Thoracic aorta (tissue), 2 donors: ENCODE data around the gene AKAP7. TPM values are rescaled to one million over a fixed set of nuclear protein-coding genes. Genes with fewer than 3 reads are reported as not detected.

ENCODE experiments used
- ATAC-seq: fragments of 150-250 bp; one replicate; pipeline ENCODE4 v1.8.0; 2017; ENCODE audit warnings: low read depth; ENCODE audit not compliant: insufficient number of reproducible peaks, low FRiP score
- DNase-seq: peaks from one replicate; pipeline ENCODE4 v3.0.0-alpha.2; 2020; ENCODE audit warnings: low spot score
- H3K27ac ChIP-seq, 2 donors: fragments of 200-600 bp; sonication (generic); 1 replicate in 1 of 2; 2 replicates in 1 of 2; pipeline ENCODE4 v1.5.1; 2016; ENCODE audit warnings: mild to moderate bottlenecking in 2 of 2, moderate library complexity in 2 of 2
- H3K27me3 ChIP-seq: fragments of 200-600 bp; sonication (generic); replicated peaks from 2 replicates; pipeline ENCODE4 v1.6.0; 2016; ENCODE audit warnings: mild to moderate bottlenecking; ENCODE audit not compliant: insufficient read depth
- H3K36me3 ChIP-seq: fragments of 200-600 bp; sonication (generic); one replicate; pipeline ENCODE4 v1.5.1; 2016
- H3K4me1 ChIP-seq, 2 donors: fragments of 200-600 bp; sonication (generic); 1 replicate in 1 of 2; 2 replicates in 1 of 2; pipeline versions ENCODE4 v1.5.1 to v1.6.0; 2016; ENCODE audit warnings: low read depth in 2 of 2, mild to moderate bottlenecking in 1 of 2; ENCODE audit not compliant: control insufficient read depth in 1 of 2
- H3K4me3 ChIP-seq: fragments of 200-600 bp; sonication (generic); 2 replicates; pipeline ENCODE4 v1.5.1; 2016; ENCODE audit warnings: mild to moderate bottlenecking
- H3K9me3 ChIP-seq: fragments of 200-600 bp; sonication (generic); 2 replicates; pipeline ENCODE4 v1.5.1; 2016
- total RNA-seq, 2 donors: library from RNA; depleted of rRNA; stranded (reverse); fragments of >200 nt; gene quantifications; one replicate each; pipeline versions ENCODE4 v1.1.0 to v1.2.3, GENCODE V29; 2016
- TF ChIP-seq, protein P1 (sequence below): fragments of 200-600 bp; sonication (generic); IDR thresholded peaks from one replicate; pipeline ENCODE4 v1.5.1; 2019; ENCODE audit warnings: antibody characterized with exemption

Gene AKAP7
- total RNA-seq, 2 donors from 2014 or later = 3.0 to 4.1 TPM

DNA sequence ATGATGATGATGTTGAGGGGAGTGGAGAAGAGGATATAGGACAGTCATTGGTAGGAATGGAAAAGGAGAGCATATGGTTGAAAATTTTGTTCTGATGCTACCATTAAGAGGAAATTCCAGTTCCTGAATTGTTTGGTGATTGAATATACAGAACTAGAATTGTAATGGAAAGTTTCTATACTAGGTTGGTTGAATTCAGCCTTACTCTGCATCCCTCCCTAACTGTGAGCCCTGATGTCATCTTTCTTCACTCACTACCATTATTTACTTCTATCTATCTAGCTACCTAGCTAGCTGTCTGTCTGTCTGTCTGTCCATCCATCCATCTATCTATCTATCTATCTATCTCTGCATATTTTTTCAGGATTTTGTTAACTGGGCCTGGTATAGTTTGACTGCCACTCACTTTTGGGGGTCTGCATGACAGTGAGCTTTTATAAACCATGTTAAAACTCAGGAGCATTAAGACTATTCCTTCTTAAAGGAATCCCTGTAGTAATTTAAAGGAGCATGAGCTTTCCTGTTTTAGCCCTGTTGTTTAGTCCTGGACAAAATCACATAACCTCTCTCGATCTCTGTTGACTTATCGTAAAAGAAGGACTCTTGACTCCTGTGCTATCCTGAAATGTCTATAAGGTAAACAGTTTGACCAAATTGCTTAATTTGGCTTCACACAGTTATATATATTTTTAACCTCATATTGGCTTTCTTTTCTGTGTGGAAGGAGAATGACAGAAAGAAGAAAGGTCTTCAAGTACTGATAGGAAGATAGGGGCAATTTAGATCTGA, 71.4 kb downstream of the AKAP7 start:
- H3K27ac ChIP-seq = no peak overlapping the region
- H3K27me3 ChIP-seq = no peaks in the 10 kb centered on the region
- no peaks in the 10 kb centered on the region for H3K4me1 ChIP-seq
- H3K4me3 ChIP-seq = no peak overlapping the region
- DNase-seq (no peak), ATAC-seq (no peak)
- H3K9me3 ChIP-seq = no peaks in the 10 kb centered on the region
- TF ChIP-seq, protein P1, sequence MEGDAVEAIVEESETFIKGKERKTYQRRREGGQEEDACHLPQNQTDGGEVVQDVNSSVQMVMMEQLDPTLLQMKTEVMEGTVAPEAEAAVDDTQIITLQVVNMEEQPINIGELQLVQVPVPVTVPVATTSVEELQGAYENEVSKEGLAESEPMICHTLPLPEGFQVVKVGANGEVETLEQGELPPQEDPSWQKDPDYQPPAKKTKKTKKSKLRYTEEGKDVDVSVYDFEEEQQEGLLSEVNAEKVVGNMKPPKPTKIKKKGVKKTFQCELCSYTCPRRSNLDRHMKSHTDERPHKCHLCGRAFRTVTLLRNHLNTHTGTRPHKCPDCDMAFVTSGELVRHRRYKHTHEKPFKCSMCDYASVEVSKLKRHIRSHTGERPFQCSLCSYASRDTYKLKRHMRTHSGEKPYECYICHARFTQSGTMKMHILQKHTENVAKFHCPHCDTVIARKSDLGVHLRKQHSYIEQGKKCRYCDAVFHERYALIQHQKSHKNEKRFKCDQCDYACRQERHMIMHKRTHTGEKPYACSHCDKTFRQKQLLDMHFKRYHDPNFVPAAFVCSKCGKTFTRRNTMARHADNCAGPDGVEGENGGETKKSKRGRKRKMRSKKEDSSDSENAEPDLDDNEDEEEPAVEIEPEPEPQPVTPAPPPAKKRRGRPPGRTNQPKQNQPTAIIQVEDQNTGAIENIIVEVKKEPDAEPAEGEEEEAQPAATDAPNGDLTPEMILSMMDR = no peak
- H3K36me3 ChIP-seq = no peaks in the 10 kb centered on the region

DNA sequence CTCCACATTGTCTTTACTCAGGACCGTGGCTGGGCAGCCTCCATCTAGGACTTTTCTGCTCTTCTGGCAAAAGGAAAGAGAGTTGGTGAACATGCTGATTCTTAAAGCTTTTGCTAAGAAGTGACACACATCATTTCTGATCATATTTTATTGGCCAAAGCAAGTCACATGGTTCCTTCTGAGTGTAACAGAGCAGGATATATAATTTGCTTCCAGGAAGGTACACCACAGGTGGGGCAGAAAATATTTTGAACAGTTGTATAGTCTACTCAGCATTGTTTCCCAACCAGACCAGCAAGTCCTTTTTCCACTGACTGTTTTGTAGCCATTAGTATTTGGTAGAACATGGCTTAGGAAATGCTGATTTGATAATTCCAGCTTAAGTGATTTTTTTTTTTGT, 73.5 kb downstream of the AKAP7 start:
- ATAC-seq = no peak
- DNase-seq = no peak
- Histone ChIP-seq H3K27ac (no peak overlapping the region), H3K27me3 (no peaks in the 10 kb centered on the region), H3K9me3 (no peaks in the 10 kb centered on the region), H3K36me3 (no peaks in the 10 kb centered on the region), H3K4me1 (no peaks in the 10 kb centered on the region), H3K4me3 (no peak overlapping the region)
- TF ChIP-seq, protein P1 = no peak

DNA sequence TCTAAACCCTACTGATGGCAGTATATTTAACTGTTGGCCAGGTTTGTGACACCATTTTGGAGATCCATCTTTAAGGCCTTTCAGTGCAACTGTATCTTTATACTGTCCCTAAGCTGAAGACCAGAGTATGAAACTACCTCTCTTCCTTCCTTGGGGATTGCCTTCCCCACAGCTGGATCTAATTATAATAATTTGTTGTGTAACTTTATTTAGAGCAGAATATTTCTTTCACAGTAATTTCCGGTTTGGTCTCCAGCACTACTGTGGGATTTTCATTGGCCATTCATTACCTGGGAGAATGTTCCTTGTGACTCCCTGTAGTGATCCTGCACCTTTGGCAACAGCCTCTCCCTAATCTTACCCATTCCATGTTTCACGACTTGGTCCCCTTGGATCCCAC, 75.2 kb downstream of the AKAP7 start:
- TF ChIP-seq, protein P1 = no peak
- Histone ChIP-seq H3K4me3 (no peak overlapping the region), H3K27me3 (no peaks in the 10 kb centered on the region), H3K27ac (no peak overlapping the region), H3K9me3 (no peaks in the 10 kb centered on the region), H3K4me1 (no peaks in the 10 kb centered on the region), H3K36me3 (no peaks in the 10 kb centered on the region)
- ATAC-seq (no peak), DNase-seq (no peak)

DNA sequence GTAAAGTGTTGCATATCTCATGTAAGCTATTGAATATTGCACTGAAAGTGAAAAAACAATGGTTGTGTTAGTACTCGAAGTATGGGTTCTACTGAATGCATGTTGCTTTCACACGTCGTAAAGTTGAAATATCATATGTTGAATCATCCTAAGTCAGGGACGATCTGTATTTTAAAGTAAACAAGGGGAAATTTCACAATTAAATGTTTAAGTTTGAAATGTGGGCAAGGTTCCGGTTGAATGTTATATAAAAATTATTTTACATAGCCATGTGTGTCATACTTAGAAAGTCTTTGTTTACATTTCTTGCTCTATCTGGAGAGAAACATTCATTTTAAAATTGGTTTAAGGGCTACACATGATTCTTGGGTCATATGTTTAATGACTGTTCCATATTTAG, 76.8 kb downstream of the AKAP7 start:
- ATAC-seq (no peak), DNase-seq (no peak)
- no peak overlapping the region for H3K4me3 ChIP-seq
- TF ChIP-seq, protein P1 = no peak
- H3K27ac ChIP-seq = no peak overlapping the region
- H3K9me3 ChIP-seq = no peaks in the 10 kb centered on the region
- no peaks in the 10 kb centered on the region for H3K36me3 ChIP-seq
- no peaks in the 10 kb centered on the region for H3K4me1 ChIP-seq
- H3K27me3 ChIP-seq = no peaks in the 10 kb centered on the region

DNA sequence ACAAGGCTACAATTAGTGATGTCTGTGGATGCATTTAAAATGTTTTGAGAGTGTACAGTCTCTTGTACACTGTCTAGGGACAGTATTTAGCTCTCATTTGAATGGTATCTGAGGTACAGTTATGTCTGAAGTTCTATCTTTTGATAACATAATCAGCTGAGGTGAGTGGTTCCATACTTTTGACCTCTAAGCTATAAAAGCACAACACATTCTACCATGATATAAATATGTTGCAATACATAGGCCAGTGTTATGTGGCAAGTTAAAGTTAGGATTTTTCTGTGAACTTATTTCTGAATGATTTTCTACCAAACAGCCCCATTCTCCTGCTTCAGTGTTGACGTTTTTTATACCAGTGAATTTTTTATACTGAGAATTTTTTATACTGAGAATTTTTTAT, 77.6 kb downstream of the AKAP7 start:
- Histone ChIP-seq H3K4me1 (no peaks in the 10 kb centered on the region), H3K4me3 (no peak overlapping the region), H3K27me3 (no peaks in the 10 kb centered on the region), H3K36me3 (no peaks in the 10 kb centered on the region), H3K9me3 (no peaks in the 10 kb centered on the region), H3K27ac (no peak overlapping the region)
- ATAC-seq (no peak), DNase-seq (no peak)
- TF ChIP-seq, protein P1 = no peak
